ENCODE results near the gene USP17L11.
"Not testable (repeated sequence)": the region's sequence is repeated elsewhere in the genome, so short reads cannot be mapped to it uniquely, and the experiment has no call there.

The USP17L11 gene

GRCh38 chr4:9253078-9253477 lies 37.9 kb downstream of the USP17L11 start, which contains the start of gene USP17L19:
Gene USP17L19, plus strand, starts transcription at chr4:9253378. Its CDS starts 0 bp downstream, at chr4:9253378.
- H2BK5ac ChIP-seq (ENCODE audit: low read length); DNase-seq (ENCODE audit: low spot score); H3K14ac ChIP-seq (ENCODE audit: low read length); H2AK5ac ChIP-seq (ENCODE audit: low read depth, low read length); H3K4me2 ChIP-seq (ENCODE audit: insufficient read depth, low read length, poor library complexity, severe bottlenecking); H3K18ac ChIP-seq (ENCODE audit: low read length); H3K4ac ChIP-seq (ENCODE audit: low read length); H3K9me3 ChIP-seq (replicated peaks in 1 of 2; ENCODE audit: control insufficient read depth in 2 of 2, insufficient read depth in 1 of 2, low read depth in 1 of 2, low read length in 2 of 2); H2BK120ac ChIP-seq (ENCODE audit: low read depth, low read length); H3K27ac ChIP-seq (replicated peaks; ENCODE audit: low read length); H3K36me3 ChIP-seq (replicated peaks in 1 of 2; ENCODE audit: control insufficient read depth in 2 of 2, insufficient read depth in 2 of 2, low read length in 2 of 2); H2BK15ac ChIP-seq (ENCODE audit: low read length); H3K79me1 ChIP-seq (ENCODE audit: low read depth, low read length); H3K27me3 ChIP-seq (ENCODE audit: control insufficient read depth in 3 of 3, insufficient read depth in 3 of 3, low read depth in 1 of 3, low read length in 3 of 3); H4K91ac ChIP-seq (ENCODE audit: low read depth, low read length, poor library complexity); H4K8ac ChIP-seq (ENCODE audit: low read depth, low read length); H3K23ac ChIP-seq (ENCODE audit: low read depth, low read length, poor library complexity); H3K4me1 ChIP-seq (ENCODE audit: control insufficient read depth in 2 of 2, insufficient read depth in 1 of 2, low read depth in 1 of 2, low read length in 2 of 2); H2AFZ ChIP-seq (ENCODE audit: low read length); H2BK12ac ChIP-seq (ENCODE audit: low read length); H3K9ac ChIP-seq (ENCODE audit: low read depth, low read length, poor library complexity); H3K4me3 ChIP-seq (ENCODE audit: low read length in 2 of 2): not testable (repeated sequence)
- no CpG with 5 or more reads among the region's 13 CpGs for WGBS, 2 donors (ENCODE audit: extremely low coverage in 2 of 2, insufficient read length in 2 of 2, insufficient replicate concordance in 1 of 2)

DNA sequence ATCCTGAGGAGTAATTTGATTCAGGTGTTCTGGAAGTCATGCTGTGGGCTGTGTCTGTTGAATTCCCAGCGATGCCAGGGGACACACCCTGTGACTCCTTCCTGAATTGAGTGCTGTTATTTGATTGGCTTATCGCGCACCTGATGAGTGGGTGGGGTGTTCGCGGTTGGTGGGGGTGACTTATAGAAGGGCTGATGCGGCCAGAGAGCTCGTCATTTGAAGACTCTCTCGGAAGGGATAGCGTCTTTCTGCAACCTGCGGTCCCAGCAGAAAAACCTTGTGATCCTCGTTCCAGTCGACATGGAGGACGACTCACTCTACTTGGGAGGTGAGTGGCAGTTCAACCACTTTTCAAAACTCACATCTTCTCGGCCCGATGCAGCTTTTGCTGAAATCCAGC lies 42.6 kb downstream of the USP17L11 start, which contains the start of gene USP17L20:
TSS of gene USP17L20 (plus strand) at position 301 of the 400 bp plus-strand sequence. CDS start at position 301, 0 bp downstream.
- not testable (repeated sequence) for H2BK15ac ChIP-seq (ENCODE audit: low read length); H3K27me3 ChIP-seq (ENCODE audit: control insufficient read depth in 3 of 3, insufficient read depth in 3 of 3, low read depth in 1 of 3, low read length in 3 of 3); H3K4ac ChIP-seq (ENCODE audit: low read length); H2BK120ac ChIP-seq (ENCODE audit: low read depth, low read length); H2BK5ac ChIP-seq (ENCODE audit: low read length); DNase-seq (ENCODE audit: low spot score); H3K4me3 ChIP-seq (ENCODE audit: low read length in 2 of 2); H3K4me1 ChIP-seq (ENCODE audit: control insufficient read depth in 2 of 2, insufficient read depth in 1 of 2, low read depth in 1 of 2, low read length in 2 of 2); H2AK5ac ChIP-seq (ENCODE audit: low read depth, low read length); H3K9me3 ChIP-seq (replicated peaks in 1 of 2; ENCODE audit: control insufficient read depth in 2 of 2, insufficient read depth in 1 of 2, low read depth in 1 of 2, low read length in 2 of 2); H2AFZ ChIP-seq (ENCODE audit: low read length); H3K79me1 ChIP-seq (ENCODE audit: low read depth, low read length); H3K4me2 ChIP-seq (ENCODE audit: insufficient read depth, low read length, poor library complexity, severe bottlenecking); H3K27ac ChIP-seq (replicated peaks; ENCODE audit: low read length); H3K23ac ChIP-seq (ENCODE audit: low read depth, low read length, poor library complexity); H3K36me3 ChIP-seq (replicated peaks in 1 of 2; ENCODE audit: control insufficient read depth in 2 of 2, insufficient read depth in 2 of 2, low read length in 2 of 2); H3K18ac ChIP-seq (ENCODE audit: low read length); H2BK12ac ChIP-seq (ENCODE audit: low read length); H3K14ac ChIP-seq (ENCODE audit: low read length); H3K9ac ChIP-seq (ENCODE audit: low read depth, low read length, poor library complexity); H4K8ac ChIP-seq (ENCODE audit: low read depth, low read length); H4K91ac ChIP-seq (ENCODE audit: low read depth, low read length, poor library complexity)
- no CpG with 5 or more reads among the region's 15 CpGs for WGBS, 2 donors (ENCODE audit: extremely low coverage in 2 of 2, insufficient read length in 2 of 2, insufficient replicate concordance in 1 of 2)

- not testable (repeated sequence) for H3K4ac ChIP-seq (ENCODE audit: low read length); H3K27me3 ChIP-seq (ENCODE audit: control insufficient read depth in 3 of 3, insufficient read depth in 3 of 3, low read depth in 1 of 3, low read length in 3 of 3); H3K79me1 ChIP-seq (ENCODE audit: low read depth, low read length); H3K36me3 ChIP-seq (replicated peaks in 1 of 2; ENCODE audit: control insufficient read depth in 2 of 2, insufficient read depth in 2 of 2, low read length in 2 of 2); H2BK5ac ChIP-seq (ENCODE audit: low read length); H2AK5ac ChIP-seq (ENCODE audit: low read depth, low read length); H2BK15ac ChIP-seq (ENCODE audit: low read length); H2BK12ac ChIP-seq (ENCODE audit: low read length); H3K4me1 ChIP-seq (ENCODE audit: control insufficient read depth in 2 of 2, insufficient read depth in 1 of 2, low read depth in 1 of 2, low read length in 2 of 2); H4K8ac ChIP-seq (ENCODE audit: low read depth, low read length); H4K91ac ChIP-seq (ENCODE audit: low read depth, low read length, poor library complexity); H3K27ac ChIP-seq (replicated peaks; ENCODE audit: low read length); H2BK120ac ChIP-seq (ENCODE audit: low read depth, low read length); DNase-seq (ENCODE audit: low spot score); H3K14ac ChIP-seq (ENCODE audit: low read length); H3K9ac ChIP-seq (ENCODE audit: low read depth, low read length, poor library complexity); H3K4me3 ChIP-seq (ENCODE audit: low read length in 2 of 2); H3K4me2 ChIP-seq (ENCODE audit: insufficient read depth, low read length, poor library complexity, severe bottlenecking); H3K18ac ChIP-seq (ENCODE audit: low read length); H3K9me3 ChIP-seq (replicated peaks in 1 of 2; ENCODE audit: control insufficient read depth in 2 of 2, insufficient read depth in 1 of 2, low read depth in 1 of 2, low read length in 2 of 2); H2AFZ ChIP-seq (ENCODE audit: low read length); H3K23ac ChIP-seq (ENCODE audit: low read depth, low read length, poor library complexity)
- no CpG with 5 or more reads among the region's 13 CpGs for WGBS, 2 donors (ENCODE audit: extremely low coverage in 2 of 2, insufficient read length in 2 of 2, insufficient replicate concordance in 1 of 2)
Measured at GRCh38 chr4:9262572-9262971, 47.4 kb downstream of the USP17L11 start, which contains the start of gene USP17L21. Gene USP17L21, plus strand, starts transcription at chr4:9262872. Its CDS starts 0 bp downstream, at chr4:9262872.

All from neuronal stem cell (in vitro differentiated cells).